Endodermal cell (in vitro differentiated cells): Measurements from ENCODE around the gene PAIP2B. TPM values are rescaled to one million over a fixed set of nuclear protein-coding genes. Genes with fewer than 3 reads are reported as not detected.

ENCODE experiments used
- DNase-seq: peaks from one replicate; pipeline ENCODE4 v3.0.0-alpha.2; 2017
- H3K27ac ChIP-seq: 2 replicates; pipeline ENCODE4 v1.5.1; 2013; ENCODE audit warnings: mild to moderate bottlenecking, low read depth, low read length, moderate library complexity
- H3K27me3 ChIP-seq: 2 replicates; pipeline ENCODE4 v1.6.1; 2013; ENCODE audit warnings: mild to moderate bottlenecking, low read length, moderate library complexity; ENCODE audit not compliant: insufficient read depth, control insufficient read depth, poor library complexity, severe bottlenecking
- H3K36me3 ChIP-seq: 2 replicates; pipeline ENCODE4 v1.7.0; 2013; ENCODE audit warnings: mild to moderate bottlenecking, low read length, moderate library complexity; ENCODE audit not compliant: control insufficient read depth, insufficient read depth
- H3K4me1 ChIP-seq: one replicate; pipeline ENCODE4 v1.7.0; 2013; ENCODE audit warnings: low read length; ENCODE audit not compliant: control insufficient read depth, insufficient read depth
- H3K4me3 ChIP-seq: 2 replicates; pipeline ENCODE4 v1.5.1; 2013; ENCODE audit warnings: mild to moderate bottlenecking, low read length, moderate library complexity
- H3K9ac ChIP-seq: 2 replicates; pipeline ENCODE4 v1.6.1; 2013; ENCODE audit warnings: mild to moderate bottlenecking, low read length, moderate library complexity; ENCODE audit not compliant: poor library complexity, severe bottlenecking; ENCODE audit errors: extremely low read depth
- H3K9me3 ChIP-seq: 2 replicates; pipeline ENCODE4 v1.6.1; 2013; ENCODE audit warnings: mild to moderate bottlenecking, low read length, moderate library complexity; ENCODE audit not compliant: control insufficient read depth
- H3K27ac Mint-ChIP-seq: 2 replicates; pipeline ENCODE4 v1.8.0; 2020; ENCODE audit warnings: mixed read lengths
- H3K27me3 Mint-ChIP-seq: 2 replicates; pipeline ENCODE4 v1.8.0; 2021; ENCODE audit warnings: mild to moderate bottlenecking, mixed read lengths; ENCODE audit not compliant: insufficient read depth
- H3K36me3 Mint-ChIP-seq: 2 replicates; pipeline ENCODE4 v1.8.0; 2020; ENCODE audit warnings: low read depth, mixed read lengths
- H3K4me1 Mint-ChIP-seq: 2 replicates; pipeline ENCODE4 v1.8.0; 2020; ENCODE audit warnings: mixed read lengths
- H3K4me3 Mint-ChIP-seq: 2 replicates; pipeline ENCODE4 v1.8.0; 2020; ENCODE audit warnings: mild to moderate bottlenecking, moderate library complexity, mixed read lengths
- H3K9me3 Mint-ChIP-seq: 2 replicates; pipeline ENCODE4 v1.8.0; 2020; ENCODE audit warnings: mild to moderate bottlenecking, mixed read lengths
- WGBS, 2 experiments: methylation state at CpG; one replicate each; pipeline versions ENCODE4 v1.1.5 to v1.1.7; 2013; ENCODE audit warnings: missing lambda C conversion rate in 2 of 2, mixed read lengths in 1 of 2; ENCODE audit not compliant: insufficient coverage in 1 of 2, insufficient read length in 1 of 2; 5-methylcytosine and 5-hydroxymethylcytosine counted together
- total RNA-seq, 2 donors: library from RNA; stranded (reverse); fragmentation: NEBNext Ultra II Directional in 1 of 2; extraction: Animal tissue kit (Norgen Biotek cat#: 25700) in 1 of 2; gene quantifications; 2 replicates in 1 of 2; 3 replicates in 1 of 2; pipeline ENCODE4 v1.2.1, GENCODE V29; 2021
- TF ChIP-seq, protein P1 (sequence below): fragments of 200-600 bp; sonication (generic); conservative IDR thresholded peaks from 2 replicates; pipeline ENCODE4 v1.5.0; 2021; ENCODE audit warnings: antibody characterized with exemption, mild to moderate bottlenecking

PAIP2B gene
- total RNA-seq, 2 donors from 2014 or later, result 21.2 to 29.6 TPM

DNA sequence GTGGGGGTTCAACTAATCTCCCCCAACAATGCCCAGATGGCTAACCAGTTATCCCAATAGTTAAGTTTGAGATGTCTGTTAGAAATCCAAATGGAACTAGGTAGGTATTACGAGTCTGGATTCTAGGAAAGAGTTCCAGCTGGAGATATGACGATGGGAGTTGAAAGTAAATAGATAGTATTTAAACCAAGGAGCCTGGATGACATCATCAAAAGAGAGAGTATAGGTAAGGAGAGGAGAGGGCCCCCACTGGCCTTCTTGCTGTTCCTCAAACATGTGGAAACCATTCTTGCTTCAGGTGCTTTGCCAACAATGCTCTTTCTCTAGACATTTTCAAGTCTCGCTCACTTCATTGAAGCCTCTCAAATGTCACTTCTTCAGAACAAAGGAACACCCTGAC, 26.0 kb upstream of the PAIP2B start:
- H3K27ac ChIP-seq, result no peak overlapping the region
- Mint-ChIP-seq H3K27ac (no peak overlapping the region), H3K9me3 (peaks cover 21% of the 10 kb centered on the region), H3K36me3 (no peaks in the 10 kb centered on the region), H3K27me3 (peaks cover 14% of the 10 kb centered on the region), H3K4me3 (no peak overlapping the region), H3K4me1 (no peaks in the 10 kb centered on the region)
- H3K9ac ChIP-seq, result no peak overlapping the region
- WGBS, 2 experiments, result 83 to 89% methylated on average over 3 of the region's 3 CpGs
- H3K4me3 ChIP-seq, result no peak overlapping the region
- no peaks in the 10 kb centered on the region for H3K36me3 ChIP-seq
- DNase-seq, result no peak
- H3K27me3 ChIP-seq, result no peaks in the 10 kb centered on the region
- H3K4me1 ChIP-seq, result no peaks in the 10 kb centered on the region
- TF ChIP-seq, protein P1, sequence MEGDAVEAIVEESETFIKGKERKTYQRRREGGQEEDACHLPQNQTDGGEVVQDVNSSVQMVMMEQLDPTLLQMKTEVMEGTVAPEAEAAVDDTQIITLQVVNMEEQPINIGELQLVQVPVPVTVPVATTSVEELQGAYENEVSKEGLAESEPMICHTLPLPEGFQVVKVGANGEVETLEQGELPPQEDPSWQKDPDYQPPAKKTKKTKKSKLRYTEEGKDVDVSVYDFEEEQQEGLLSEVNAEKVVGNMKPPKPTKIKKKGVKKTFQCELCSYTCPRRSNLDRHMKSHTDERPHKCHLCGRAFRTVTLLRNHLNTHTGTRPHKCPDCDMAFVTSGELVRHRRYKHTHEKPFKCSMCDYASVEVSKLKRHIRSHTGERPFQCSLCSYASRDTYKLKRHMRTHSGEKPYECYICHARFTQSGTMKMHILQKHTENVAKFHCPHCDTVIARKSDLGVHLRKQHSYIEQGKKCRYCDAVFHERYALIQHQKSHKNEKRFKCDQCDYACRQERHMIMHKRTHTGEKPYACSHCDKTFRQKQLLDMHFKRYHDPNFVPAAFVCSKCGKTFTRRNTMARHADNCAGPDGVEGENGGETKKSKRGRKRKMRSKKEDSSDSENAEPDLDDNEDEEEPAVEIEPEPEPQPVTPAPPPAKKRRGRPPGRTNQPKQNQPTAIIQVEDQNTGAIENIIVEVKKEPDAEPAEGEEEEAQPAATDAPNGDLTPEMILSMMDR, result no peak
- H3K9me3 ChIP-seq, result no peaks in the 10 kb centered on the region

DNA sequence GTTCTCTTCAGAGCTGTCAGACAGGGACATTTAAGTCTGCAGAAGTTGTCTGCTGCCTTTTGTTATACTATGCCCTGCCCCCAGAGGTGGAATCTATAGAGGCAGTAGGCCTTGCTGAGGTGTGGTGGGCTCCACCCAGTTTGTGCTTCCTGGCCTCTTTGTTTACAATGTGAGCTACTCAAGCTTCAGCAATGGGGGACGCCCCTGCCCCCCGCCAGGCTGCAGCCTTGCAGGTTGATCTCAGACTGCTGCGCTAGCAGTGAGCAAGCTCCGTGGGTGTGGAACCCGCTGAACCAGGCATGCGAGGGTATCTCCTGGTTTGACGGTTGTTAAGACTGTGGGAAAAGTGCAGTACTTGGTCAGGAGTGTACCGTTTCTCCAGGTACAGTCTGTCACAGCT, 24.0 kb upstream of the PAIP2B start:
- Mint-ChIP-seq H3K9me3 (peaks cover 28% of the 10 kb centered on the region), H3K4me3 (no peak overlapping the region), H3K27ac (no peak overlapping the region), H3K36me3 (no peaks in the 10 kb centered on the region), H3K27me3 (peaks cover 20% of the 10 kb centered on the region), H3K4me1 (no peaks in the 10 kb centered on the region)
- Histone ChIP-seq H3K4me1 (no peaks in the 10 kb centered on the region), H3K36me3 (no peaks in the 10 kb centered on the region), H3K9me3 (no peaks in the 10 kb centered on the region), H3K4me3 (no peak overlapping the region), H3K27ac (no peak overlapping the region), H3K27me3 (no peaks in the 10 kb centered on the region), H3K9ac (no peak overlapping the region)
- WGBS, 2 experiments, result 91 to 97% methylated on average over 7 to 8 of the region's 8 CpGs
- TF ChIP-seq, protein P1, result no peak
- DNase-seq, result peak; percentile 56

DNA sequence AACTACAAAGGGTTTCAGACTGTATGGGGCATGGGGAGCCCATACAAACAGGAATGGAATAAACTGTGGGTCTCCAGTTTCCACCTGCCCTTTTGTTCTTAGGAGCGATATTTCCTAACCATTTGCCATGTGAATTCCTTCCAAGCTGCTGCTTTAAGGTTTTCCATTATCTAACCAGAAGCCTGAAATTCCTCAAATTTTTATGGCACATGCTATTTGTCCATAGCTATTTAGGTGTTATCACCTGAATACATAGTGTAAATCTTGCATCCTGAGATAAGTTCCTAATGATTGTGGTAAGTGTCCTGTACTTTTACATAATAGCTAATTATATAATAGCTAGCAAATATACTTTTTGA, 17.4 kb upstream of the PAIP2B start:
- H3K4me3 Mint-ChIP-seq, result no peak overlapping the region
- peaks cover 21% of the 10 kb centered on the region for H3K27me3 Mint-ChIP-seq
- no peak for DNase-seq
- H3K4me1 Mint-ChIP-seq, result no peaks in the 10 kb centered on the region
- H3K27ac Mint-ChIP-seq, result no peak overlapping the region
- TF ChIP-seq, protein P1, result no peak
- no peak overlapping the region for H3K9ac ChIP-seq
- H3K4me3 ChIP-seq, result no peak overlapping the region
- no peaks in the 10 kb centered on the region for H3K36me3 Mint-ChIP-seq
- no peaks in the 10 kb centered on the region for H3K36me3 ChIP-seq
- peaks cover 11% of the 10 kb centered on the region for H3K9me3 Mint-ChIP-seq
- H3K9me3 ChIP-seq, result no peaks in the 10 kb centered on the region
- no peaks in the 10 kb centered on the region for H3K27me3 ChIP-seq
- H3K27ac ChIP-seq, result no peak overlapping the region
- WGBS, 2 experiments, result 83 to 84% methylated on average over 1 of the region's 1 CpG
- H3K4me1 ChIP-seq, result no peaks in the 10 kb centered on the region
